Measurements from ENCODE around the gene BSCL2.
A peak's percentile ranks its signal among the peaks of the same experiment; 100 is the strongest.
"Not testable (repeated sequence)": the region's sequence is repeated elsewhere in the genome, so short reads cannot be mapped to it uniquely, and the experiment has no call there.

Gene BSCL2

GRCh38 chr11:62707277-62707861 lies at the start of gene BSCL2, which contains the start of gene GNG3:
Gene BSCL2, minus strand, starts transcription at chr11:62707424. Its CDS starts 229 bp downstream, at chr11:62707195.
Gene GNG3, plus strand, starts transcription at chr11:62707676. Its CDS starts 620 bp downstream, at chr11:62708296.
- no peak for DNase-seq

- DNase-seq, result no peak
Observed at GRCh38 chr11:62755086-62755615, 47.9 kb upstream of the BSCL2 start.

GRCh38 chr11:62753736-62754603 lies 46.7 kb upstream of the BSCL2 start, which contains the start of gene ZBTB3:
Gene ZBTB3, minus strand, starts transcription at chr11:62754160. Its CDS starts 496 bp downstream, at chr11:62753664.
- DNase-seq, result peak; percentile 88 to 94 (median 92)

GRCh38 chr11:62752994-62753735 lies 45.9 kb upstream of the BSCL2 start:
- DNase-seq, result no peak

GRCh38 chr11:62752177-62752785 lies 45.1 kb upstream of the BSCL2 start:
- no peak for DNase-seq

- DNase-seq, result not testable (repeated sequence)
Observed at GRCh38 chr11:62749931-62750330, 42.7 kb upstream of the BSCL2 start.

GRCh38 chr11:62747475-62748160 lies 40.4 kb upstream of the BSCL2 start:
- no peak for DNase-seq

GRCh38 chr11:62737196-62737595 lies 30.0 kb upstream of the BSCL2 start:
- no peak for DNase-seq

- no peak for DNase-seq
Observed at GRCh38 chr11:62732830-62733229, 25.6 kb upstream of the BSCL2 start.

- not testable (repeated sequence) for DNase-seq
Observed at GRCh38 chr11:62730076-62730475, 22.9 kb upstream of the BSCL2 start.

- DNase-seq, result peak; percentile 58 to 79 (median 70)
Observed at GRCh38 chr11:62728171-62728988, 21.2 kb upstream of the BSCL2 start, which contains the start of gene TTC9C. Gene TTC9C, plus strand, starts transcription at chr11:62728486. Its CDS starts 363 bp downstream, at chr11:62728849.

GRCh38 chr11:62727872-62728170 lies 20.6 kb upstream of the BSCL2 start:
- DNase-seq, result peak in 3 of 4 experiments; percentile 38 to 68 (median 65)

GRCh38 chr11:62727165-62727871 lies 20.1 kb upstream of the BSCL2 start, which contains the start of gene HNRNPUL2:
Gene HNRNPUL2, minus strand, starts transcription at chr11:62727457. Its CDS starts 301 bp downstream, at chr11:62727156.
- peak; percentile 93 to 98 (median 96) for DNase-seq

- DNase-seq, result peak in 1 of 4 experiments; percentile 46
Observed at GRCh38 chr11:62726915-62727164, 19.6 kb upstream of the BSCL2 start.

- peak in 1 of 4 experiments; percentile 47 for DNase-seq
Observed at GRCh38 chr11:62726156-62726914, 19.1 kb upstream of the BSCL2 start.

- no peak for DNase-seq
Observed at GRCh38 chr11:62725646-62726045, 18.4 kb upstream of the BSCL2 start.

- no peak for DNase-seq
Observed at GRCh38 chr11:62724171-62724570, 16.9 kb upstream of the BSCL2 start.

GRCh38 chr11:62721994-62722393 lies 14.8 kb upstream of the BSCL2 start:
- DNase-seq, result no peak

- no peak for DNase-seq
Observed at GRCh38 chr11:62719302-62719978, 12.2 kb upstream of the BSCL2 start.
